ENCODE measurements around the gene RAD23A. TPM values are rescaled to one million over a fixed set of nuclear protein-coding genes. Genes with fewer than 3 reads are reported as not detected.

The RAD23A gene
- total and polyA plus RNA-seq, 10 of the 15 experiments (the other 5 are each of a cell fraction or from before 2014, with no cell fraction given): 8.8 to 198 (median 119) TPM

- no peak for TF ChIP-seq ZNF687 (IDR thresholded peaks at IDR 0.05)
These were observed 1.5 kb upstream of the RAD23A start (continued) for GRCh38 chr19:12944104-12944674.

- BruUV-seq (replicated peaks): no TSS peak
- in situ Hi-C loops (cut with MboI): no loop called here
- WGBS (ENCODE audit: insufficient coverage, insufficient replicate concordance, low lambda C conversion rate, missing lambda C conversion rate): under 1% methylated on average over 34 of the region's 40 CpGs
- H3K27me3 ChIP-seq (replicated peaks in 1 of 2; ENCODE audit: control insufficient read depth in 2 of 2, insufficient read depth in 2 of 2, low read length in 1 of 2): no peaks in the 10 kb centered on the region
- ChIA-PET CTCF (interaction anchor here (1.3 kb wide), 1 partner anchor 19 kb away, joined by 11 read pairs; no protein-coding TSS in a partner anchor), RAD21 (ENCODE audit: unreplicated experiment) (interaction anchor here (0.9 kb wide), 1 partner anchor 56 kb away, joined by 3 read pairs; the partner anchor contains the start of gene GCDH), SMC1A (ENCODE audit: uncharacterized antibody, unreplicated experiment) (interaction anchor here (0.9 kb wide), 1 partner anchor 47 kb away, joined by 4 read pairs; no protein-coding TSS in a partner anchor), POLR2A (interaction anchor here (0.6 to 1.3 kb wide), 8 partner anchors 9 to 101 kb away, joined by 3 to 7 read pairs (median 3); partner anchors contain the start of gene GCDH)
- H3K9ac ChIP-seq (ENCODE audit: control insufficient read depth, insufficient read depth, low read length): peak overlapping the region; percentile 95
- H3K79me2 ChIP-seq (ENCODE audit: control insufficient read depth, insufficient read depth, low read length): peaks cover 47% of the 10 kb centered on the region
- H3K4me2 ChIP-seq (ENCODE audit: control insufficient read depth, insufficient read depth): peak overlapping the region; percentile 93
- H3K4me1 ChIP-seq (ENCODE audit: control insufficient read depth, insufficient read depth, low read length): peaks cover 36% of the 10 kb centered on the region
- H2AFZ ChIP-seq (ENCODE audit: control insufficient read depth, low read depth, low read length): no peak overlapping the region
- H3K27ac ChIP-seq (ENCODE audit: control insufficient read depth, insufficient read depth): peak overlapping the region; percentile 85
- peak; percentile 77 for ATAC-seq
- intact Hi-C loops (cut with micrococcal nuclease; ENCODE audit: unreplicated experiment): no loop called here
- no peaks in the 10 kb centered on the region for H3K9me3 ChIP-seq (replicated peaks; ENCODE audit: control insufficient read depth, insufficient read depth, low read length)
- H4K20me1 ChIP-seq (ENCODE audit: control insufficient read depth, insufficient read depth): no peaks in the 10 kb centered on the region
- FAIRE-seq: no peak
- H3K4me3 ChIP-seq: peak overlapping the region; percentile 82
- DNase-seq (ENCODE audit: low read depth, low spot score): no peak
- peaks cover 28 to 32% of the 10 kb centered on the region in 2 experiments for H3K36me3 ChIP-seq (ENCODE audit: control insufficient read depth in 2 of 2, insufficient read depth in 2 of 2, low read length in 1 of 2)
- peak; percentile 50; the same call in 1 of the 2 replicates for TF ChIP-seq CHD2 (IDR thresholded peaks at IDR 0.05; ENCODE audit: borderline replicate concordance, low read depth, low read length)
- peak; percentile 19; the same call in 1 of the 2 replicates for TF ChIP-seq ZBTB40 (IDR thresholded peaks at IDR 0.05; ENCODE audit: borderline replicate concordance)
- TF ChIP-seq POLR2AphosphoS2 (IDR thresholded peaks at IDR 0.05; ENCODE audit: low read depth, low read length): 0 out of 2 replicates have a peak, but pooled peaks have one; percentile 17
- peak; percentile 68; the same call in 1 of the 2 replicates for TF ChIP-seq BRCA1 (IDR thresholded peaks at IDR 0.05; ENCODE audit: low read depth, low read length)
- TF ChIP-seq ZBTB4 (CRISPR knock-in tag; IDR thresholded peaks at IDR 0.05): no peak
These were observed 545 bp downstream of the RAD23A start for GRCh38 chr19:12946092-12946721.

All from GM12878 (cell line).